Esophagus muscularis mucosa (tissue), 4 donors: ENCODE data around the gene CD248. TPM values are rescaled to one million over a fixed set of nuclear protein-coding genes. Genes with fewer than 3 reads are reported as not detected.

Experiments used
- DNase-seq: peaks from one replicate; pipeline ENCODE4 v3.0.0-alpha.2; 2017; ENCODE audit errors: extremely low spot score
- H3K27ac ChIP-seq, 4 donors: fragments of 200-600 bp; sonication (generic); replicated peaks in 1 of 4; 1 replicate in 3 of 4; 2 replicates in 1 of 4; pipeline ENCODE4 v1.5.1; 2016 to 2019; ENCODE audit warnings: mild to moderate bottlenecking in 1 of 4
- H3K27me3 ChIP-seq, 4 donors: fragments of 200-600 bp; sonication (generic); one replicate each; pipeline versions ENCODE4 v1.5.1 to v1.6.0; 2016 to 2019
- H3K36me3 ChIP-seq, 4 donors: fragments of 200-600 bp; sonication (generic); one replicate each; pipeline ENCODE4 v1.5.1; 2016 to 2019
- H3K4me1 ChIP-seq, 4 donors: fragments of 200-600 bp; sonication (generic); one replicate each; pipeline ENCODE4 v1.5.1; 2016 to 2019
- H3K4me3 ChIP-seq, 4 donors: fragments of 200-600 bp; sonication (generic); 1 replicate in 2 of 4; 2 replicates in 2 of 4; pipeline ENCODE4 v1.5.1; 2016 to 2019; ENCODE audit warnings: mild to moderate bottlenecking in 4 of 4, moderate library complexity in 1 of 4
- H3K9me3 ChIP-seq, 4 donors: fragments of 200-600 bp; sonication (generic); 1 replicate in 3 of 4; 2 replicates in 1 of 4; pipeline ENCODE4 v1.5.1; 2016 to 2019
- EP300 ChIP-seq: sonication (generic); formaldehyde crosslinking; IDR thresholded peaks from one replicate; pipeline ENCODE4 v1.6.1; 2017; ENCODE audit warnings: antibody characterized with exemption
- POLR2A ChIP-seq: fragments of 450-650 bp; IDR thresholded peaks from one replicate; pipeline ENCODE4 v1.6.1; 2017; ENCODE audit warnings: antibody characterized with exemption, moderate library complexity, mild to moderate bottlenecking, low read depth
- POLR2AphosphoS5 ChIP-seq, 2 donors: sonication (generic); formaldehyde crosslinking; IDR thresholded peaks; one replicate each; pipeline ENCODE4 v1.6.1; 2017; ENCODE audit warnings: antibody characterized with exemption in 2 of 2
- WGBS: methylation state at CpG from one replicate; pipeline ENCODE4 v1.1.5; 2018; 5-methylcytosine and 5-hydroxymethylcytosine counted together
- intact Hi-C: fragments of 100-400 bp; cut with DNase I; formaldehyde crosslinking; loops from one replicate; pipeline ENCODE4 v1.15.1; 2023
- total RNA-seq, 4 donors: library from RNA; depleted of rRNA; stranded (reverse); fragments of >200 nt; gene quantifications; one replicate each; pipeline versions ENCODE4 v1.1.0 to v1.2.1, GENCODE V29; 2016
- TF ChIP-seq, protein P1 (sequence below), 3 experiments: fragments of 200-600 bp in 2 of 3; fragments of 450-650 bp in 1 of 3; sonication (generic) in 2 of 3; IDR thresholded peaks; one replicate each; pipeline ENCODE4 v1.5.1; 2017 to 2019; ENCODE audit warnings: antibody characterized with exemption in 3 of 3, mild to moderate bottlenecking in 2 of 3, moderate library complexity in 1 of 3

CD248 gene
- total RNA-seq, 4 donors from 2014 or later = 23.0 to 83.8 (median 33.0) TPM

DNA sequence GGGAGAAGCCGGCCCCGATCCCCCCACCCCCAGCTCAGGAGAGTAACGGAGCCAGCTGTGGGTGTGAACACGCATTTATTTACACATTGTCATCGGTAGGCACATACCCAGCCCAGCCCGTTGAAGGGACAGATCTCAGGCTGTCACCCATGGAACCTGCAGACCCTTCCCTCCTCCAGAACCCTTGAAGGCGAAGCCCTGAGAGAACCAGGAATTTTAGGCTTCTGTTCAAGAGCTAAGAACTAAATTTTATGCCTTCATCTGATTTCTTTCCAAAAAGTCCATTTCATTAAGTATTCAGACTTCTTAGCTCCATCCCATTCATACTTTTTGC lies 28.4 kb upstream of the CD248 start:
- WGBS = 2% methylated on average over 4 of the region's 7 CpGs
- peak overlapping the region; percentile 70 to 96 (median 80) for H3K4me3 ChIP-seq
- peaks cover 29 to 52% (median 44%) of the 10 kb centered on the region in 4 donors for H3K4me1 ChIP-seq
- no peaks in the 10 kb centered on the region for H3K9me3 ChIP-seq
- H3K27ac ChIP-seq = peak overlapping the region; percentile 84 to 95 (median 94)
- no peak for DNase-seq
- no peaks in the 10 kb centered on the region for H3K27me3 ChIP-seq
- peaks cover 15 to 22% (median 20%) of the 10 kb centered on the region in 4 donors for H3K36me3 ChIP-seq
- intact Hi-C loops = loop anchor here (10.0 kb wide), 1 partner anchor 510 kb away; the partner anchor contains the start of gene LRFN4
- TF ChIP-seq POLR2AphosphoS5 (IDR thresholded peaks at IDR 0.05) = no peak
- TF ChIP-seq, protein P1, sequence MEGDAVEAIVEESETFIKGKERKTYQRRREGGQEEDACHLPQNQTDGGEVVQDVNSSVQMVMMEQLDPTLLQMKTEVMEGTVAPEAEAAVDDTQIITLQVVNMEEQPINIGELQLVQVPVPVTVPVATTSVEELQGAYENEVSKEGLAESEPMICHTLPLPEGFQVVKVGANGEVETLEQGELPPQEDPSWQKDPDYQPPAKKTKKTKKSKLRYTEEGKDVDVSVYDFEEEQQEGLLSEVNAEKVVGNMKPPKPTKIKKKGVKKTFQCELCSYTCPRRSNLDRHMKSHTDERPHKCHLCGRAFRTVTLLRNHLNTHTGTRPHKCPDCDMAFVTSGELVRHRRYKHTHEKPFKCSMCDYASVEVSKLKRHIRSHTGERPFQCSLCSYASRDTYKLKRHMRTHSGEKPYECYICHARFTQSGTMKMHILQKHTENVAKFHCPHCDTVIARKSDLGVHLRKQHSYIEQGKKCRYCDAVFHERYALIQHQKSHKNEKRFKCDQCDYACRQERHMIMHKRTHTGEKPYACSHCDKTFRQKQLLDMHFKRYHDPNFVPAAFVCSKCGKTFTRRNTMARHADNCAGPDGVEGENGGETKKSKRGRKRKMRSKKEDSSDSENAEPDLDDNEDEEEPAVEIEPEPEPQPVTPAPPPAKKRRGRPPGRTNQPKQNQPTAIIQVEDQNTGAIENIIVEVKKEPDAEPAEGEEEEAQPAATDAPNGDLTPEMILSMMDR (IDR thresholded peaks at IDR 0.05) = no peak
- no peak for TF ChIP-seq EP300
- no peak for TF ChIP-seq POLR2A

DNA sequence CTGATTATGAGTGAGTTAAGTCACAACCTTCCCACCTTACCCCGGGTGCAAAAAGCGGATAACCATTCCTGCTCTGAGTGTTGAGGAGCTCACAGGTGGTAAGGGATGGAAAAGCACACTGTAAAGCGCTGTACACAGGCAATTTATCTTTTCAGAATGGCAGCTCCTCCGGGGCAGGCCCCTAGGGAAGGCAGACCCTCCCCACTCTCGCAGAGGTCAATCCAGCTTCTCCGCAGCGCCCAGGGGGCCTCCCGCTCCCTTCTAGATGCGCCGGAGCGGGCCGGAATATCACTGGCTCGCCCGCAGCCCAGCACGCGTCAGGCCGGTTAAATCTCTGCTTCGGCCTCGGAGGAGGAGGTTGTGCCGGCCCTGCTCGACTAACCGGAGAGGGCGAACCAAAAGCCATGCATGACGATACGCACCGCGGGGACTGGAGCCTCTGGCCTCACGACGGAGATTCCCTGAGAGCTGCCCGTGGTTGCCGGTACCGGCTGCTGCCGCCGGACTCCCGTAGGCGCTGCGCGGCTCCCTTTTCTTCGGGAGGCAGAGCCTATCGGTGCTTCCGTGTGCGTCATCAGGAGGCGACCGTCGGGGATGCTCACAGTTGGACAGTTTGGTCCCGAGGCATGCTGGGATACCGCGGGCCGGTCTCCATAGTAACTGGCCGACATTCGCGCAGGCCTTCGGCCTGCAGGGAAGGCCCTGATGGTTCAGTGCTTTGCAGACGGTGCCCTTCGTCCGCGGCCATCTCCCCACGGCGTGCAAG lies 27.9 kb upstream of the CD248 start, which contains the start of gene BRMS1:
Gene BRMS1 (minus strand): TSS at position 555 of the 766 bp plus-strand sequence. CDS start 2,870 bp downstream, outside the sequence.
- peak within 1 kb of the TSS; percentile 70 to 96 (median 80) for H3K4me3 ChIP-seq
- H3K36me3 ChIP-seq = peaks cover 20 to 28% (median 26%) of the 10 kb centered on the region in 4 donors
- peak; percentile 99 for DNase-seq
- H3K27me3 ChIP-seq = no peaks in the 10 kb centered on the region
- TF ChIP-seq EP300 = no peak
- TF ChIP-seq POLR2A = peak; percentile 79
- TF ChIP-seq POLR2AphosphoS5 (IDR thresholded peaks at IDR 0.05) = peak; percentile 98 to 99
- TF ChIP-seq, protein P1 (IDR thresholded peaks at IDR 0.05) = peak; percentile 24 to 51 (median 42)
- H3K27ac ChIP-seq = peak within 1 kb of the TSS; percentile 84 to 95 (median 94)
- H3K4me1 ChIP-seq = peaks cover 29 to 52% (median 44%) of the 10 kb centered on the region in 4 donors
- intact Hi-C loops = loop anchor here (10.0 kb wide), 1 partner anchor 510 kb away; the partner anchor contains the start of gene LRFN4
- WGBS = 2% methylated on average over 20 of the region's 59 CpGs
- H3K9me3 ChIP-seq = no peaks in the 10 kb centered on the region

DNA sequence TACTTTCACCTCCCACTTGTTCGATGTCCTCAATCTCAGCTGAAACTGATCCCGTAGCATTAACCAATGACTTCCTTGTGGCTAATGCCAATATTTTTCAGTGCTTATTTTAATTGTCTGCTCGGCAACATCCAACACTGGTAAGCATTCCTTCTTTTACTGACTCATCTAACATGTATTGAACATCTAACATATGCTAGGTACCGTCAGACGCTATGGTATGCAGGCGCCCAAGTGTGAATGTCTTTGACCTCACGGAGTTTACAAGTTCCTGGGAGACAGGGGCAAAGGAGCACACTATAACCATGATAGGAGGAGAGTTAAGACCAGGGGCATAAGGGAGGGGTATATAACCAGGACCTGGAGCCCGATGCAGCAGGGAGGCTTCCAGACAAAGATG lies 26.3 kb upstream of the CD248 start:
- TF ChIP-seq EP300 = no peak
- TF ChIP-seq, protein P1 (IDR thresholded peaks at IDR 0.05) = no peak
- H3K4me1 ChIP-seq = peaks cover 29 to 46% (median 37%) of the 10 kb centered on the region in 4 donors
- no peak for DNase-seq
- intact Hi-C loops = loop anchor here (10.0 kb wide), 1 partner anchor 512 kb away; the partner anchor contains the start of gene LRFN4
- H3K4me3 ChIP-seq = no peak overlapping the region
- no peak overlapping the region for H3K27ac ChIP-seq
- H3K36me3 ChIP-seq = peaks cover 31 to 43% (median 42%) of the 10 kb centered on the region in 4 donors
- WGBS = 91% methylated on average over 8 of the region's 8 CpGs
- H3K27me3 ChIP-seq = no peaks in the 10 kb centered on the region
- no peaks in the 10 kb centered on the region for H3K9me3 ChIP-seq

DNA sequence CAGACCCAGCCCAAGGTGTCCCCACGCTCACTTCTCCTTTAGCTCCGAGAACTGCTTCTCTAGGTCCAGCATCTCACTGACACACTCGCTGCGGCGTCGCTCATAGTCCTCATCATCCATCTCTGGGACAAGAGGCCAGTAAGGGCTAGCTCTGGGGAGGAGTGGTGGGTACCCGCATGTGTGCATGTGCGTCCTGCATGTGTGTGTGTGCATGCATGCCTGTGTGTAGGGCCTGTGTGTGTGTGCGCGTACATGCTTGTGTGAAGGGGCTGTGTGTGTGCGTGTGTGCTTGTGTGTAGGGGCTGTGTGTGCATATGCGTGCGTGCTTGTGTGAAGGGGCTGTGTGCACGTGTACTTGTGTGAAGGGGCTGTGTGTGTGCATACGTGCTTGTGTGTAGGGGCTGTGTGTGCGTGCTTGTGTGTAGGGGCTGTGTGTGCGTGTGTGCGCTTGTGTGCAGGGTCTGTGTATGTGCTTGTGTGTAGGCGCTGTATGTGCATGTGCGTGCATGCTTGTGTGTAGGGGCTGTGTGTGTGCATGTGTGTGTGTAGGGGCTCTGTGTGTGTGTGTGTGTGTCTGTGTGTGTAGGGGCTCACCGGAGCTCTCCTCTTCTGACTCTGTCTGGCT lies 24.8 kb upstream of the CD248 start:
- Histone ChIP-seq H3K27ac (no peak overlapping the region), H3K4me3 (no peak overlapping the region), H3K9me3 (no peaks in the 10 kb centered on the region), H3K27me3 (no peaks in the 10 kb centered on the region), H3K36me3 (peaks cover 31 to 56% (median 55%) of the 10 kb centered on the region in 4 donors), H3K4me1 (peaks cover 29 to 46% (median 35%) of the 10 kb centered on the region in 4 donors)
- no peak for DNase-seq
- intact Hi-C loops = loop anchor here (10.0 kb wide), 1 partner anchor 513 kb away; the partner anchor contains the start of gene LRFN4
- 92% methylated on average over 20 of the region's 21 CpGs for WGBS
- TF ChIP-seq POLR2A = no peak
